WTC11 (cell line): Measurements from ENCODE around the gene IFNLR1. TPM values are rescaled to one million over a fixed set of nuclear protein-coding genes. Genes with fewer than 3 reads are reported as not detected.
A peak's percentile ranks its signal among the peaks of the same experiment; 100 is the strongest.

Experiments
- ATAC-seq: fragments of 200-7000 bp; cut with Tn5 transposase; 2 replicates; pipeline ENCODE4 v1.10.0; 2021; ENCODE audit warnings: mild to moderate bottlenecking, moderate library complexity
- CTCF ChIA-PET: fragments of 300-600 bp; sonication (Branson Sonifier 250); formaldehyde crosslinking; loops from one replicate; lab custom pipeline; 2021; ENCODE audit warnings: antibody characterized with exemption; lab: Charles Lee
- POLR2A ChIA-PET: fragments of 350-600 bp; sonication (Branson Sonifier 250); formaldehyde crosslinking; loops from one replicate; lab custom pipeline; 2021; ENCODE audit warnings: antibody characterized with exemption; lab: Charles Lee
- DNase-seq: peaks from one replicate; pipeline ENCODE4 v3.0.0; 2021; ENCODE audit warnings: low spot score
- H3K27ac Mint-ChIP-seq: 2 replicates; pipeline ENCODE4 v1.8.0; 2021; ENCODE audit warnings: mixed read lengths
- H3K27me3 Mint-ChIP-seq: 2 replicates; pipeline ENCODE4 v1.8.0; 2021; ENCODE audit warnings: low read depth, mild to moderate bottlenecking, moderate library complexity, mixed read lengths
- H3K36me3 Mint-ChIP-seq: 2 replicates; pipeline ENCODE4 v1.8.0; 2021; ENCODE audit warnings: mixed read lengths
- H3K4me1 Mint-ChIP-seq: 2 replicates; pipeline ENCODE4 v1.8.0; 2022; ENCODE audit warnings: mixed read lengths
- H3K4me3 Mint-ChIP-seq: 2 replicates; pipeline ENCODE4 v1.8.0; 2021; ENCODE audit warnings: mild to moderate bottlenecking, moderate library complexity, mixed read lengths
- H3K9me3 Mint-ChIP-seq: 2 replicates; pipeline ENCODE4 v1.8.0; 2021; ENCODE audit warnings: mixed read lengths
- AFF4 ChIP-seq: sonication (generic); formaldehyde crosslinking; IDR thresholded peaks from 2 replicates; pipeline ENCODE4 v1.8.1; 2023; ENCODE audit warnings: mild to moderate bottlenecking, missing genetic modification reagents, borderline replicate concordance
- ARID4B ChIP-seq: sonication (generic); formaldehyde crosslinking; IDR thresholded peaks from 2 replicates; pipeline ENCODE4 v1.8.0; 2023; ENCODE audit warnings: missing genetic modification reagents, mild to moderate bottlenecking, borderline replicate concordance
- CDX4 ChIP-seq: fragments of 250-450 bp; sonication (Bioruptor Pico); IDR thresholded peaks from 2 replicates; pipeline ENCODE4 v1.9.0; 2021; ENCODE audit warnings: moderate library complexity, mild to moderate bottlenecking, inconsistent platforms, borderline replicate concordance
- CREM ChIP-seq: sonication (generic); formaldehyde crosslinking; IDR thresholded peaks from 2 replicates; pipeline ENCODE4 v1.8.1; 2022; ENCODE audit warnings: mild to moderate bottlenecking, missing genetic modification reagents, moderate library complexity
- ELF4 ChIP-seq: sonication (generic); formaldehyde crosslinking; IDR thresholded peaks from 2 replicates; pipeline ENCODE4 v1.8.1; 2022; ENCODE audit warnings: low read depth, mild to moderate bottlenecking, moderate library complexity, missing genetic modification reagents
- GABPB1 ChIP-seq: sonication (generic); formaldehyde crosslinking; IDR thresholded peaks from 2 replicates; pipeline ENCODE4 v1.8.1; 2023; ENCODE audit warnings: mild to moderate bottlenecking, missing genetic modification reagents
- IRF1 ChIP-seq: sonication (generic); formaldehyde crosslinking; IDR thresholded peaks from 2 replicates; pipeline ENCODE4 v1.8.0; 2023; ENCODE audit warnings: missing genetic modification reagents
- OVOL2 ChIP-seq: fragments of 250-450 bp; sonication (Bioruptor Pico); IDR thresholded peaks from 2 replicates; pipeline ENCODE4 v1.9.0; 2021; ENCODE audit warnings: mild to moderate bottlenecking, borderline replicate concordance
- PREB ChIP-seq: sonication (generic); formaldehyde crosslinking; IDR thresholded peaks from 2 replicates; pipeline ENCODE4 v1.8.1; 2022; ENCODE audit warnings: mild to moderate bottlenecking, missing genetic modification reagents, moderate library complexity, borderline replicate concordance
- SP1 ChIP-seq: sonication (generic); formaldehyde crosslinking; conservative IDR thresholded peaks from 2 replicates; pipeline ENCODE4 v1.8.1; 2022; ENCODE audit warnings: missing genetic modification reagents
- ZNF263 ChIP-seq: sonication (generic); formaldehyde crosslinking; IDR thresholded peaks from 2 replicates; pipeline ENCODE4 v1.8.1; 2022; ENCODE audit warnings: low read depth, mild to moderate bottlenecking, moderate library complexity, missing genetic modification reagents
- ZNF512 ChIP-seq: sonication (generic); formaldehyde crosslinking; IDR thresholded peaks from 2 replicates; pipeline ENCODE4 v1.8.1; 2022; ENCODE audit warnings: missing genetic modification reagents, borderline replicate concordance
- total RNA-seq: library from RNA; stranded (reverse); gene quantifications from 3 replicates; pipeline ENCODE4 v1.2.3, GENCODE V29; 2021

IFNLR1 gene
- total RNA-seq, 1 experiment from 2014 or later, result 6.6 TPM

GRCh38 chr1:24108334-24109165 is 78.5 kb downstream of the IFNLR1 start:
- H3K27me3 Mint-ChIP-seq, result no peaks in the 10 kb centered on the region
- 0 out of 2 replicates have a peak, but pooled peaks have one; percentile 7 for ATAC-seq
- no peaks in the 10 kb centered on the region for H3K36me3 Mint-ChIP-seq
- no peak overlapping the region for H3K4me3 Mint-ChIP-seq
- 0 out of 2 replicates have a peak, but pooled peaks have one; percentile 15 for TF ChIP-seq GABPB1
- TF ChIP-seq ZNF263 (CRISPR knock-in tag), result peak; percentile 60; the same call in 1 of the 2 replicates
- TF ChIP-seq CREM (CRISPR knock-in tag), result no peak
- no peak for TF ChIP-seq ZNF512 (CRISPR knock-in tag)
- no peak for TF ChIP-seq ARID4B (CRISPR knock-in tag)
- no peak for TF ChIP-seq SP1
- TF ChIP-seq PREB (CRISPR knock-in tag), result 0 out of 2 replicates have a peak, but pooled peaks have one; percentile 39
- CTCF ChIA-PET, result no interaction called here
- POLR2A ChIA-PET, result no interaction called here
- H3K4me1 Mint-ChIP-seq, result peaks cover 17% of the 10 kb centered on the region
- no peak for DNase-seq
- H3K9me3 Mint-ChIP-seq, result no peaks in the 10 kb centered on the region
- H3K27ac Mint-ChIP-seq, result no peak overlapping the region

- Mint-ChIP-seq H3K27me3 (no peaks in the 10 kb centered on the region), H3K27ac (no peak overlapping the region), H3K9me3 (no peaks in the 10 kb centered on the region), H3K4me3 (no peak overlapping the region), H3K4me1 (peaks cover 15% of the 10 kb centered on the region), H3K36me3 (no peaks in the 10 kb centered on the region)
- DNase-seq, result no peak
- POLR2A ChIA-PET, result no interaction called here
- no peak for TF ChIP-seq CDX4
- no peak for TF ChIP-seq OVOL2
- TF ChIP-seq AFF4, result no peak
- no peak for TF ChIP-seq ELF4 (CRISPR knock-in tag)
- no peak for TF ChIP-seq IRF1 (CRISPR knock-in tag)
- CTCF ChIA-PET, result no interaction called here
- no peak for ATAC-seq
Measured at GRCh38 chr1:24107462-24108138, 79.5 kb downstream of the IFNLR1 start.
